Astrocyte (in vitro differentiated cells and primary cell): ENCODE data around the gene KLHL18.

Source experiments
- EZH2 ChIP-seq: IDR thresholded peaks from 2 replicates; pipeline ENCODE4 v1.6.1; 2012; ENCODE audit warnings: mild to moderate bottlenecking, low read length, inconsistent platforms; ENCODE audit not compliant: insufficient read depth
- TF ChIP-seq, protein P1 (sequence below): IDR thresholded peaks from 2 replicates; pipeline ENCODE4 v1.5.1; 2011; ENCODE audit warnings: low read depth, mild to moderate bottlenecking, inconsistent platforms, low read length, moderate library complexity; ENCODE audit not compliant: insufficient read depth

GRCh38 chr3:47301456-47301855 is 18.7 kb downstream of the KLHL18 start:
- TF ChIP-seq, protein P1, sequence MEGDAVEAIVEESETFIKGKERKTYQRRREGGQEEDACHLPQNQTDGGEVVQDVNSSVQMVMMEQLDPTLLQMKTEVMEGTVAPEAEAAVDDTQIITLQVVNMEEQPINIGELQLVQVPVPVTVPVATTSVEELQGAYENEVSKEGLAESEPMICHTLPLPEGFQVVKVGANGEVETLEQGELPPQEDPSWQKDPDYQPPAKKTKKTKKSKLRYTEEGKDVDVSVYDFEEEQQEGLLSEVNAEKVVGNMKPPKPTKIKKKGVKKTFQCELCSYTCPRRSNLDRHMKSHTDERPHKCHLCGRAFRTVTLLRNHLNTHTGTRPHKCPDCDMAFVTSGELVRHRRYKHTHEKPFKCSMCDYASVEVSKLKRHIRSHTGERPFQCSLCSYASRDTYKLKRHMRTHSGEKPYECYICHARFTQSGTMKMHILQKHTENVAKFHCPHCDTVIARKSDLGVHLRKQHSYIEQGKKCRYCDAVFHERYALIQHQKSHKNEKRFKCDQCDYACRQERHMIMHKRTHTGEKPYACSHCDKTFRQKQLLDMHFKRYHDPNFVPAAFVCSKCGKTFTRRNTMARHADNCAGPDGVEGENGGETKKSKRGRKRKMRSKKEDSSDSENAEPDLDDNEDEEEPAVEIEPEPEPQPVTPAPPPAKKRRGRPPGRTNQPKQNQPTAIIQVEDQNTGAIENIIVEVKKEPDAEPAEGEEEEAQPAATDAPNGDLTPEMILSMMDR, result no peak
- no peak for TF ChIP-seq EZH2
